K562 (cell line): Measurements from ENCODE around the gene HSD17B10.
"Not testable (repeated sequence)": the region's sequence is repeated elsewhere in the genome, so short reads cannot be mapped to it uniquely, and the experiment has no call there.

Experiments used
- BCL6 ChIP-seq: fragments of 250-450 bp; sonication (Bioruptor Pico); IDR thresholded peaks from 2 replicates; pipeline ENCODE4 v1.4.0; 2020
- POLR2AphosphoS2 ChIP-seq: IDR thresholded peaks from 2 replicates; pipeline ENCODE4 v1.6.1; 2012; ENCODE audit warnings: low read length, improper control_type of control experiment
- SRF ChIP-seq, 2 experiments: fragments of 250-450, 450-650 bp in 1 of 2; sonication (Bioruptor Pico) in 1 of 2; sonication (generic) in 1 of 2; formaldehyde crosslinking; IDR thresholded peaks; 2 replicates each; pipeline versions ENCODE4 v1.5.0 to v1.5.1; 2020 to 2022; ENCODE audit warnings: mild to moderate bottlenecking in 1 of 2, missing genetic modification reagents in 1 of 2
- ZNF766 ChIP-seq: fragments of 200-800 bp; sonication (Bioruptor generic); conservative IDR thresholded peaks from 2 replicates; pipeline ENCODE4 v1.6.1; 2016; ENCODE audit warnings: missing genetic modification characterization, missing compliant biosample characterization

- not testable (repeated sequence) for TF ChIP-seq BCL6 (CRISPR knock-in tag); SRF (CRISPR knock-in tag; IDR thresholded peaks at IDR 0.05); ZNF766 (CRISPR knock-in tag); POLR2AphosphoS2
Observed at GRCh38 chrX:53468659-53469058, 34.5 kb upstream of the HSD17B10 start.
